GM19238 (cell line): ENCODE results near the gene TLR5.
"Not testable (repeated sequence)": the region's sequence is repeated elsewhere in the genome, so short reads cannot be mapped to it uniquely, and the experiment has no call there.

Experiments
- DNase-seq: peaks from one replicate; pipeline ENCODE4 v3.0.0; 2011; ENCODE audit warnings: low spot score; ENCODE audit not compliant: insufficient read length

Gene TLR5

GRCh38 chr1:223142795-223143536 is at the start of gene TLR5:
Gene TLR5, minus strand, starts transcription at chr1:223143248. Its CDS starts 30,217 bp downstream, at chr1:223113031.
- peak; percentile 78 for DNase-seq

- no peak for DNase-seq
These were observed 47.1 kb upstream of the TLR5 start for GRCh38 chr1:223189903-223190724.

GRCh38 chr1:223189525-223189902 is 46.5 kb upstream of the TLR5 start:
- no peak for DNase-seq

GRCh38 chr1:223188618-223189356 is 45.7 kb upstream of the TLR5 start:
- DNase-seq = no peak

GRCh38 chr1:223186800-223187199 is 43.8 kb upstream of the TLR5 start:
- no peak for DNase-seq

GRCh38 chr1:223183268-223183862 is 40.3 kb upstream of the TLR5 start:
- DNase-seq = no peak

GRCh38 chr1:223180731-223181321 is 37.8 kb upstream of the TLR5 start:
- DNase-seq = no peak

- DNase-seq = no peak
These were observed 36.7 kb upstream of the TLR5 start for GRCh38 chr1:223179786-223180185.

- DNase-seq = no peak
These were observed 36.2 kb upstream of the TLR5 start for GRCh38 chr1:223179280-223179679.

GRCh38 chr1:223177681-223178080 is 34.6 kb upstream of the TLR5 start:
- no peak for DNase-seq

- no peak for DNase-seq
These were observed 33.4 kb upstream of the TLR5 start for GRCh38 chr1:223176437-223176836.

- no peak for DNase-seq
These were observed 32.6 kb upstream of the TLR5 start for GRCh38 chr1:223175633-223176032.

- DNase-seq = no peak
These were observed 32.0 kb upstream of the TLR5 start for GRCh38 chr1:223175032-223175431.

GRCh38 chr1:223169458-223169857 is 26.4 kb upstream of the TLR5 start:
- not testable (repeated sequence) for DNase-seq

GRCh38 chr1:223161321-223161720 is 18.3 kb upstream of the TLR5 start:
- no peak for DNase-seq

GRCh38 chr1:223156343-223156742 is 13.3 kb upstream of the TLR5 start:
- DNase-seq = no peak

- DNase-seq = no peak
These were observed 12.1 kb upstream of the TLR5 start for GRCh38 chr1:223155153-223155552.

GRCh38 chr1:223153177-223154119 is 10.4 kb upstream of the TLR5 start:
- no peak for DNase-seq

- DNase-seq = no peak
These were observed 9.4 kb upstream of the TLR5 start for GRCh38 chr1:223152399-223152798.

- no peak for DNase-seq
These were observed 7.4 kb upstream of the TLR5 start for GRCh38 chr1:223150443-223150842.
